HepG2 (cell line): Measurements from ENCODE around the gene CYP4F12. TPM values are rescaled to one million over a fixed set of nuclear protein-coding genes. Genes with fewer than 3 reads are reported as not detected.
A peak's percentile ranks its signal among the peaks of the same experiment; 100 is the strongest.

Experiments
- CBX2 ChIP-seq, 2 experiments: fragments of 200-600 bp in 1 of 2; sonication (generic); formaldehyde crosslinking in 1 of 2; IDR thresholded peaks; 2 replicates each; pipeline versions ENCODE4 v1.7.0 to v1.8.1; 2018 to 2022; ENCODE audit warnings: low read depth in 2 of 2, low read length in 1 of 2, mild to moderate bottlenecking in 1 of 2, missing genetic modification reagents in 1 of 2
- FIP1L1 ChIP-seq: fragments of 200-400 bp; formaldehyde crosslinking; IDR thresholded peaks from 2 replicates; pipeline ENCODE4 v1.6.1; 2018; ENCODE audit warnings: low read depth, mild to moderate bottlenecking, low read length, moderate library complexity, borderline replicate concordance; ENCODE audit not compliant: insufficient read depth
- JUNB ChIP-seq: sonication (generic); formaldehyde crosslinking; IDR thresholded peaks from 2 replicates; pipeline ENCODE4 v1.8.0; 2022; ENCODE audit warnings: missing genetic modification reagents, mild to moderate bottlenecking, borderline replicate concordance
- MIER2 ChIP-seq: IDR thresholded peaks from 2 replicates; pipeline ENCODE4 v1.6.1; 2016; ENCODE audit warnings: missing biosample characterization, missing genetic modification reagents
- MLLT10 ChIP-seq: sonication (generic); formaldehyde crosslinking; IDR thresholded peaks from 2 replicates; pipeline ENCODE4 v1.4.0; 2020; ENCODE audit warnings: missing genetic modification reagents
- NR2C2 ChIP-seq: sonication (generic); formaldehyde crosslinking; IDR thresholded peaks from 2 replicates; pipeline ENCODE4 v1.4.0; 2020; ENCODE audit warnings: missing genetic modification reagents, mild to moderate bottlenecking, moderate library complexity, borderline replicate concordance
- PCBP1 ChIP-seq: fragments of 200-400 bp; formaldehyde crosslinking; IDR thresholded peaks from 2 replicates; pipeline ENCODE4 v1.6.1; 2017; ENCODE audit warnings: mild to moderate bottlenecking, low read depth, low read length, borderline replicate concordance
- PPARG ChIP-seq: conservative IDR thresholded peaks from 2 replicates; pipeline ENCODE4 v1.6.1; 2016; ENCODE audit warnings: missing biosample characterization, missing genetic modification reagents
- SOX5 ChIP-seq: IDR thresholded peaks from 2 replicates; pipeline ENCODE4 v1.6.1; 2016; ENCODE audit warnings: borderline replicate concordance
- SP140L ChIP-seq: sonication (generic); formaldehyde crosslinking; IDR thresholded peaks from 2 replicates; pipeline ENCODE4 v1.4.0; 2020; ENCODE audit warnings: missing genetic modification reagents, borderline replicate concordance
- U2AF2 ChIP-seq: fragments of 200-400 bp; formaldehyde crosslinking; IDR thresholded peaks from 2 replicates; pipeline ENCODE4 v1.6.1; 2017; ENCODE audit warnings: low read depth, mild to moderate bottlenecking, low read length
- ZNF337 ChIP-seq: sonication (generic); formaldehyde crosslinking; IDR thresholded peaks from 2 replicates; pipeline ENCODE4 v1.5.1; 2020; ENCODE audit warnings: missing genetic modification reagents, low read depth, mild to moderate bottlenecking, borderline replicate concordance
- ZSCAN20 ChIP-seq: sonication (generic); formaldehyde crosslinking; IDR thresholded peaks from 2 replicates; pipeline ENCODE4 v1.4.0; 2020; ENCODE audit warnings: missing genetic modification reagents, mild to moderate bottlenecking, borderline replicate concordance
- polyA plus RNA-seq, 8 experiments: library from polyadenylated mRNA; depleted of rRNA in 3 of 8; stranded (reverse) in 7 of 8; unstranded in 1 of 8; fragments of >200 nt; fragmentation: Illumina TruSeq in 4 of 8; extraction: Trizol in 4 of 8; gene quantifications; 2 replicates each; pipeline versions ENCODE4 v1.2.1 to v1.2.3, GENCODE V29; 2011 to 2016; ENCODE audit warnings: low read depth in 4 of 8, missing spikeins in 1 of 8, mixed read lengths in 1 of 8; ENCODE audit not compliant: insufficient read depth in 1 of 8
- total RNA-seq, 5 experiments: library from RNA; depleted of rRNA; stranded (reverse); fragments of >200 nt; fragmentation: Illumina TruSeq; extraction: Trizol; gene quantifications; 2 replicates each; pipeline ENCODE4 v1.2.3, GENCODE V29; 2016; ENCODE audit warnings: low read depth in 1 of 5
- TF ChIP-seq, protein P1 (sequence below): sonication (generic); formaldehyde crosslinking; IDR thresholded peaks from 2 replicates; pipeline ENCODE4 v1.4.0; 2020; ENCODE audit warnings: mild to moderate bottlenecking, missing genetic modification reagents, borderline replicate concordance
- TF ChIP-seq, protein P2 (sequence below): IDR thresholded peaks from 2 replicates; pipeline ENCODE4 v1.6.1; 2016; ENCODE audit warnings: missing biosample characterization, missing genetic modification reagents, low read depth
- TF ChIP-seq, protein P3 (sequence below): sonication (generic); formaldehyde crosslinking; IDR thresholded peaks from 2 replicates; pipeline ENCODE4 v1.4.0; 2020; ENCODE audit warnings: missing genetic modification reagents
- TF ChIP-seq, protein P4 (sequence below): sonication (generic); formaldehyde crosslinking; IDR thresholded peaks from 2 replicates; pipeline ENCODE4 v1.4.0; 2020; ENCODE audit warnings: missing genetic modification reagents

The CYP4F12 gene
- total and polyA plus RNA-seq, 2 of the 13 experiments (the other 11 are each of a cell fraction or from before 2014, with no cell fraction given): 29.9 to 30.8 TPM

DNA sequence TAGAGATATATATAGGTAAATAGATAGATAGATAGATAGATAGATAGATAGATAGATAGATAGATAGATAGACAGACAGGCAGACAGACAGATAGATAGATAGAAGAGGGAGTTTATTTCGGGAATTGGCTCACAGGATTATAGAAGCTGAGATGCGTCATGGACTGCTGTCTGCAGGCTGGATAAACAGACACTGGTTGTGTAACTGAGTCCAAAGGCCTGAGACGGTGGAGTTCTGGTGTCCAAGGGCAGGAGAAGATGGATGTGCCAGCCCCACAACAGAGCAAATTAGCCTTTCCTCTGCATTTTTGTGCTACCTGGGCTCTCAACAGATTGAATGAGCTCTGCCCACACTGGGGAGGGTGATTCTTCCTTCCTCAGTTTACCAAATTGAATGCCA lies 29.5 kb upstream of the CYP4F12 start (continued):
- TF ChIP-seq NR2C2 (CRISPR knock-in tag): no peak
- no peak for TF ChIP-seq U2AF2
- no peak for TF ChIP-seq SP140L
- TF ChIP-seq PPARG (CRISPR knock-in tag): 0 out of 2 replicates have a peak, but pooled peaks have one; percentile 20
- TF ChIP-seq ZNF337: no peak
- no peak for TF ChIP-seq MLLT10 (CRISPR knock-in tag)
- TF ChIP-seq, protein P1, sequence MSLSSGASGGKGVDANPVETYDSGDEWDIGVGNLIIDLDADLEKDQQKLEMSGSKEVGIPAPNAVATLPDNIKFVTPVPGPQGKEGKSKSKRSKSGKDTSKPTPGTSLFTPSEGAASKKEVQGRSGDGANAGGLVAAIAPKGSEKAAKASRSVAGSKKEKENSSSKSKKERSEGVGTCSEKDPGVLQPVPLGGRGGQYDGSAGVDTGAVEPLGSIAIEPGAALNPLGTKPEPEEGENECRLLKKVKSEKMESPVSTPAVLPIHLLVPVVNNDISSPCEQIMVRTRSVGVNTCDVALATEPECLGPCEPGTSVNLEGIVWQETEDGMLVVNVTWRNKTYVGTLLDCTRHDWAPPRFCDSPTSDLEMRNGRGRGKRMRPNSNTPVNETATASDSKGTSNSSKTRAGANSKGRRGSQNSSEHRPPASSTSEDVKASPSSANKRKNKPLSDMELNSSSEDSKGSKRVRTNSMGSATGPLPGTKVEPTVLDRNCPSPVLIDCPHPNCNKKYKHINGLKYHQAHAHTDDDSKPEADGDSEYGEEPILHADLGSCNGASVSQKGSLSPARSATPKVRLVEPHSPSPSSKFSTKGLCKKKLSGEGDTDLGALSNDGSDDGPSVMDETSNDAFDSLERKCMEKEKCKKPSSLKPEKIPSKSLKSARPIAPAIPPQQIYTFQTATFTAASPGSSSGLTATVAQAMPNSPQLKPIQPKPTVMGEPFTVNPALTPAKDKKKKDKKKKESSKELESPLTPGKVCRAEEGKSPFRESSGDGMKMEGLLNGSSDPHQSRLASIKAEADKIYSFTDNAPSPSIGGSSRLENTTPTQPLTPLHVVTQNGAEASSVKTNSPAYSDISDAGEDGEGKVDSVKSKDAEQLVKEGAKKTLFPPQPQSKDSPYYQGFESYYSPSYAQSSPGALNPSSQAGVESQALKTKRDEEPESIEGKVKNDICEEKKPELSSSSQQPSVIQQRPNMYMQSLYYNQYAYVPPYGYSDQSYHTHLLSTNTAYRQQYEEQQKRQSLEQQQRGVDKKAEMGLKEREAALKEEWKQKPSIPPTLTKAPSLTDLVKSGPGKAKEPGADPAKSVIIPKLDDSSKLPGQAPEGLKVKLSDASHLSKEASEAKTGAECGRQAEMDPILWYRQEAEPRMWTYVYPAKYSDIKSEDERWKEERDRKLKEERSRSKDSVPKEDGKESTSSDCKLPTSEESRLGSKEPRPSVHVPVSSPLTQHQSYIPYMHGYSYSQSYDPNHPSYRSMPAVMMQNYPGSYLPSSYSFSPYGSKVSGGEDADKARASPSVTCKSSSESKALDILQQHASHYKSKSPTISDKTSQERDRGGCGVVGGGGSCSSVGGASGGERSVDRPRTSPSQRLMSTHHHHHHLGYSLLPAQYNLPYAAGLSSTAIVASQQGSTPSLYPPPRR: no peak
- TF ChIP-seq FIP1L1: no peak
- no peak; the same call in 1 of the 2 replicates for TF ChIP-seq SOX5 (CRISPR knock-in tag)
- no peak for TF ChIP-seq JUNB (CRISPR knock-in tag)
- no peak for TF ChIP-seq ZSCAN20
- TF ChIP-seq, protein P2, sequence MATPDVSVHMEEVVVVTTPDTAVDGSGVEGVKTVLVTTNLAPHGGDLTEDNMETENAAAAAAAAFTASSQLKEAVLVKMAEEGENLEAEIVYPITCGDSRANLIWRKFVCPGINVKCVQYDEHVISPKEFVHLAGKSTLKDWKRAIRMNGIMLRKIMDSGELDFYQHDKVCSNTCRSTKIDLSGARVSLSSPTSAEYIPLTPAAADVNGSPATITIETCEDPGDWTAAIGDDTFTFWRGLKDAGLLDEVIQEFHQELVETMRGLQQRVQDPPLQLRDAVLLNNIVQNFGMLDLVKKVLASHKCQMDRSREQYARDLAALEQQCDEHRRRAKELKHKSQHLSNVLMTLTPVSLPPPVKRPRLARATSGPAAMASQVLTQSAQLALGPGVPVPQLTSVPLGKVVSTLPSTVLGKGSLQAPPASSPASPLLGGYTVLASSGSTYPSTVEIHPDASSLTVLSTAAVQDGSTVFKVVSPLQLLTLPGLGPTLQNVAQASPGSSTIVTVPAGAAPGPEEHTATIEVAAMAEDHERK (CRISPR knock-in tag): no peak
- TF ChIP-seq, protein P3, sequence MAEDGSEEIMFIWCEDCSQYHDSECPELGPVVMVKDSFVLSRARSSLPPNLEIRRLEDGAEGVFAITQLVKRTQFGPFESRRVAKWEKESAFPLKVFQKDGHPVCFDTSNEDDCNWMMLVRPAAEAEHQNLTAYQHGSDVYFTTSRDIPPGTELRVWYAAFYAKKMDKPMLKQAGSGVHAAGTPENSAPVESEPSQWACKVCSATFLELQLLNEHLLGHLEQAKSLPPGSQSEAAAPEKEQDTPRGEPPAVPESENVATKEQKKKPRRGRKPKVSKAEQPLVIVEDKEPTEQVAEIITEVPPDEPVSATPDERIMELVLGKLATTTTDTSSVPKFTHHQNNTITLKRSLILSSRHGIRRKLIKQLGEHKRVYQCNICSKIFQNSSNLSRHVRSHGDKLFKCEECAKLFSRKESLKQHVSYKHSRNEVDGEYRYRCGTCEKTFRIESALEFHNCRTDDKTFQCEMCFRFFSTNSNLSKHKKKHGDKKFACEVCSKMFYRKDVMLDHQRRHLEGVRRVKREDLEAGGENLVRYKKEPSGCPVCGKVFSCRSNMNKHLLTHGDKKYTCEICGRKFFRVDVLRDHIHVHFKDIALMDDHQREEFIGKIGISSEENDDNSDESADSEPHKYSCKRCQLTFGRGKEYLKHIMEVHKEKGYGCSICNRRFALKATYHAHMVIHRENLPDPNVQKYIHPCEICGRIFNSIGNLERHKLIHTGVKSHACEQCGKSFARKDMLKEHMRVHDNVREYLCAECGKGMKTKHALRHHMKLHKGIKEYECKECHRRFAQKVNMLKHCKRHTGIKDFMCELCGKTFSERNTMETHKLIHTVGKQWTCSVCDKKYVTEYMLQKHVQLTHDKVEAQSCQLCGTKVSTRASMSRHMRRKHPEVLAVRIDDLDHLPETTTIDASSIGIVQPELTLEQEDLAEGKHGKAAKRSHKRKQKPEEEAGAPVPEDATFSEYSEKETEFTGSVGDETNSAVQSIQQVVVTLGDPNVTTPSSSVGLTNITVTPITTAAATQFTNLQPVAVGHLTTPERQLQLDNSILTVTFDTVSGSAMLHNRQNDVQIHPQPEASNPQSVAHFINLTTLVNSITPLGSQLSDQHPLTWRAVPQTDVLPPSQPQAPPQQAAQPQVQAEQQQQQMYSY: no peak
- TF ChIP-seq PCBP1: no peak
- TF ChIP-seq, protein P4, sequence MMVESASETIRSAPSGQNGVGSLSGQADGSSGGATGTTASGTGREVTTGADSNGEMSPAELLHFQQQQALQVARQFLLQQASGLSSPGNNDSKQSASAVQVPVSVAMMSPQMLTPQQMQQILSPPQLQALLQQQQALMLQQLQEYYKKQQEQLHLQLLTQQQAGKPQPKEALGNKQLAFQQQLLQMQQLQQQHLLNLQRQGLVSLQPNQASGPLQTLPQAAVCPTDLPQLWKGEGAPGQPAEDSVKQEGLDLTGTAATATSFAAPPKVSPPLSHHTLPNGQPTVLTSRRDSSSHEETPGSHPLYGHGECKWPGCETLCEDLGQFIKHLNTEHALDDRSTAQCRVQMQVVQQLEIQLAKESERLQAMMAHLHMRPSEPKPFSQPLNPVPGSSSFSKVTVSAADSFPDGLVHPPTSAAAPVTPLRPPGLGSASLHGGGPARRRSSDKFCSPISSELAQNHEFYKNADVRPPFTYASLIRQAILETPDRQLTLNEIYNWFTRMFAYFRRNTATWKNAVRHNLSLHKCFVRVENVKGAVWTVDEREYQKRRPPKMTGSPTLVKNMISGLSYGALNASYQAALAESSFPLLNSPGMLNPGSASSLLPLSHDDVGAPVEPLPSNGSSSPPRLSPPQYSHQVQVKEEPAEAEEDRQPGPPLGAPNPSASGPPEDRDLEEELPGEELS: peak; percentile 77
- peak; percentile 73; the same call in 1 of the 2 replicates for TF ChIP-seq MIER2
- no peak for TF ChIP-seq CBX2 (IDR thresholded peaks at IDR 0.05; ENCODE audit: low read depth, low read length)
- no peak for TF ChIP-seq CBX2 (CRISPR knock-in tag; IDR thresholded peaks at IDR 0.05; ENCODE audit: low read depth)
